Activated CD4-positive, alpha-beta T cell treated with anti-CD3 and anti-CD28 coated beads, Interleukin-2, Interleukin-4, amounts not matched to agents 100 ng/mL and 50 ng/mL, durations not matched to agents 16 hours and 8 hours (primary cell): ENCODE measurements around the gene DPH2.

Experiments used
- DNase-seq: peaks from one replicate; pipeline ENCODE4 v3.0.0-alpha.2; 2020; ENCODE audit warnings: low spot score

Gene DPH2

GRCh38 chr1:43969746-43970466 is at the start of gene DPH2:
Gene DPH2, plus strand, starts transcription at chr1:43970010. Its CDS starts 166 bp downstream, at chr1:43970176.
- DNase-seq, result peak; percentile 98

- DNase-seq, result no peak
These were observed 48.8 kb upstream of the DPH2 start for GRCh38 chr1:43921022-43921421.

- no peak for DNase-seq
These were observed 45.3 kb upstream of the DPH2 start for GRCh38 chr1:43924516-43924915.

GRCh38 chr1:43925846-43926245 is 44.0 kb upstream of the DPH2 start:
- DNase-seq, result no peak

- peak; percentile 15 for DNase-seq
These were observed 39.5 kb upstream of the DPH2 start for GRCh38 chr1:43930168-43930948.

- no peak for DNase-seq
These were observed 38.9 kb upstream of the DPH2 start for GRCh38 chr1:43930949-43931275.

GRCh38 chr1:43931711-43932660 is 37.8 kb upstream of the DPH2 start:
- DNase-seq, result no peak

GRCh38 chr1:43932786-43933385 is 36.9 kb upstream of the DPH2 start:
- no peak for DNase-seq

GRCh38 chr1:43933386-43934100 is 36.3 kb upstream of the DPH2 start, which contains the start of gene ARTN:
Gene ARTN, plus strand, starts transcription at chr1:43933801. Its CDS starts 1,856 bp downstream, at chr1:43935657.
- DNase-seq, result no peak

GRCh38 chr1:43934101-43934985 is 35.5 kb upstream of the DPH2 start:
- peak; percentile 61 for DNase-seq

- DNase-seq, result no peak
These were observed 34.9 kb upstream of the DPH2 start for GRCh38 chr1:43934986-43935324.

GRCh38 chr1:43935711-43936427 is 33.9 kb upstream of the DPH2 start:
- DNase-seq, result no peak

GRCh38 chr1:43936431-43937151 is 33.2 kb upstream of the DPH2 start:
- no peak for DNase-seq

GRCh38 chr1:43937179-43937865 is 32.5 kb upstream of the DPH2 start:
- DNase-seq, result no peak

- no peak for DNase-seq
These were observed 31.4 kb upstream of the DPH2 start for GRCh38 chr1:43938383-43938782.

GRCh38 chr1:43938892-43939587 is 30.8 kb upstream of the DPH2 start:
- no peak for DNase-seq

- no peak for DNase-seq
These were observed 27.4 kb upstream of the DPH2 start for GRCh38 chr1:43942411-43942810.

GRCh38 chr1:43944860-43945259 is 24.9 kb upstream of the DPH2 start:
- DNase-seq, result no peak
